Activated B cell treated with CpG ODN at 0.5 μM for 24 hours (primary cell): Measurements from ENCODE around the gene DACT2. TPM values are rescaled to one million over a fixed set of nuclear protein-coding genes. Genes with fewer than 3 reads are reported as not detected.

ENCODE experiments used
- ATAC-seq: fragments of 200-7000 bp; cut with Tn5 transposase; one replicate; pipeline ENCODE4 v1.10.0; 2021; ENCODE audit warnings: low read depth, mild to moderate bottlenecking, moderate library complexity
- CTCF ChIA-PET: fragments of 350-600 bp; sonication (Branson Sonifier 250); formaldehyde crosslinking; loops from one replicate; lab custom pipeline; 2021; ENCODE audit warnings: antibody characterized with exemption; lab: Charles Lee
- POLR2A ChIA-PET: fragments of 350-600 bp; sonication (Branson Sonifier 250); formaldehyde crosslinking; loops from one replicate; lab custom pipeline; 2021; ENCODE audit warnings: antibody characterized with exemption; lab: Charles Lee
- DNase-seq: peaks from one replicate; pipeline ENCODE4 v3.0.0; 2022
- H3K27ac Mint-ChIP-seq: one replicate; pipeline ENCODE4 v1.8.0; 2020; ENCODE audit warnings: mixed read lengths
- H3K27me3 Mint-ChIP-seq: one replicate; pipeline ENCODE4 v1.8.0; 2021; ENCODE audit warnings: mixed read lengths
- H3K36me3 Mint-ChIP-seq: one replicate; pipeline ENCODE4 v1.8.0; 2021; ENCODE audit warnings: low read depth, mixed read lengths
- H3K4me1 Mint-ChIP-seq: one replicate; pipeline ENCODE4 v1.8.0; 2021; ENCODE audit warnings: mixed read lengths
- H3K4me3 Mint-ChIP-seq: one replicate; pipeline ENCODE4 v1.8.0; 2020; ENCODE audit warnings: mild to moderate bottlenecking, mixed read lengths
- H3K9me3 Mint-ChIP-seq: one replicate; pipeline ENCODE4 v1.8.0; 2020; ENCODE audit warnings: mixed read lengths
- CTCF ChIP-seq: fragments of 200-600 bp; IDR thresholded peaks from one replicate; pipeline ENCODE4 v1.8.0; 2022; ENCODE audit warnings: antibody characterized with exemption, mild to moderate bottlenecking
- intact Hi-C: fragments of 100-400 bp; cut with micrococcal nuclease; formaldehyde crosslinking; loops from one replicate; pipeline ENCODE4 v1.15.1; 2024
- total RNA-seq: library from RNA; stranded (reverse); gene quantifications from 2 replicates; pipeline ENCODE4 v1.2.3, GENCODE V29; 2022

The DACT2 gene
- total RNA-seq, 1 donor from 2014 or later = not detected

GRCh38 chr6:168303982-168304751 is 15.4 kb downstream of the DACT2 start:
- H3K27ac Mint-ChIP-seq = no peak overlapping the region
- peaks cover 5% of the 10 kb centered on the region for H3K27me3 Mint-ChIP-seq
- no peak for TF ChIP-seq CTCF
- no peaks in the 10 kb centered on the region for H3K9me3 Mint-ChIP-seq
- H3K36me3 Mint-ChIP-seq = no peaks in the 10 kb centered on the region
- H3K4me3 Mint-ChIP-seq = no peak overlapping the region
- DNase-seq = no peak
- no peak for ATAC-seq
- ChIA-PET CTCF (no interaction called here), POLR2A (no interaction called here)
- H3K4me1 Mint-ChIP-seq = no peaks in the 10 kb centered on the region
- intact Hi-C loops = no loop called here

GRCh38 chr6:168302534-168302933 is 17.0 kb downstream of the DACT2 start:
- no peaks in the 10 kb centered on the region for H3K36me3 Mint-ChIP-seq
- DNase-seq = no peak
- H3K9me3 Mint-ChIP-seq = no peaks in the 10 kb centered on the region
- POLR2A ChIA-PET = no interaction called here
- no peaks in the 10 kb centered on the region for H3K4me1 Mint-ChIP-seq
- peaks cover 5% of the 10 kb centered on the region for H3K27me3 Mint-ChIP-seq
- CTCF ChIA-PET = no interaction called here
- TF ChIP-seq CTCF = no peak
- intact Hi-C loops = no loop called here
- H3K4me3 Mint-ChIP-seq = no peak overlapping the region
- H3K27ac Mint-ChIP-seq = no peak overlapping the region
- no peak for ATAC-seq

- Mint-ChIP-seq H3K27me3 (peaks cover 5% of the 10 kb centered on the region), H3K27ac (no peak overlapping the region), H3K4me3 (no peak overlapping the region), H3K4me1 (no peaks in the 10 kb centered on the region), H3K36me3 (no peaks in the 10 kb centered on the region), H3K9me3 (no peaks in the 10 kb centered on the region)
- POLR2A ChIA-PET = no interaction called here
- DNase-seq (no peak), ATAC-seq (no peak)
- intact Hi-C loops = no loop called here
- TF ChIP-seq CTCF = no peak
- CTCF ChIA-PET = no interaction called here
Observed at GRCh38 chr6:168301648-168302398, 17.8 kb downstream of the DACT2 start.

- intact Hi-C loops = no loop called here
- Mint-ChIP-seq H3K27me3 (peaks cover 5% of the 10 kb centered on the region), H3K36me3 (no peaks in the 10 kb centered on the region), H3K4me1 (no peaks in the 10 kb centered on the region), H3K27ac (no peak overlapping the region), H3K4me3 (no peak overlapping the region), H3K9me3 (no peaks in the 10 kb centered on the region)
- DNase-seq (no peak), ATAC-seq (no peak)
- ChIA-PET POLR2A (no interaction called here), CTCF (no interaction called here)
- TF ChIP-seq CTCF = no peak
Observed at GRCh38 chr6:168300975-168301647, 18.5 kb downstream of the DACT2 start.
